Urinary bladder (tissue), 4 donors: ENCODE data around the gene PLA2G4E. TPM values are rescaled to one million over a fixed set of nuclear protein-coding genes. Genes with fewer than 3 reads are reported as not detected.

Experiments used
- DNase-seq: peaks from one replicate; pipeline ENCODE4 v3.0.0-alpha.2; 2015; ENCODE audit errors: extremely low spot score
- H3K27ac ChIP-seq: one replicate; pipeline ENCODE4 v1.5.1; 2013; ENCODE audit warnings: low read depth, mild to moderate bottlenecking, moderate library complexity
- H3K36me3 ChIP-seq: one replicate; pipeline ENCODE4 v1.6.1; 2013; ENCODE audit warnings: mild to moderate bottlenecking, moderate library complexity; ENCODE audit not compliant: insufficient read depth
- H3K4me1 ChIP-seq: one replicate; pipeline ENCODE4 v1.6.1; 2013; ENCODE audit warnings: mild to moderate bottlenecking, moderate library complexity; ENCODE audit not compliant: insufficient read depth
- H3K4me3 ChIP-seq: one replicate; pipeline ENCODE4 v1.5.1; 2013; ENCODE audit warnings: low read depth, low read length
- WGBS: extraction: QIAGEN DNeasy Blood & Tissue Kit; methylation state at CpG from one replicate; pipeline ENCODE4 v1.1.7; 2013; 5-methylcytosine and 5-hydroxymethylcytosine counted together
- polyA plus RNA-seq: library from polyadenylated mRNA; stranded (reverse); fragments of 200-250 nt; gene quantifications from one replicate; pipeline ENCODE4 v1.2.3, GENCODE V29; 2013
- total RNA-seq: library from RNA; depleted of rRNA; stranded (reverse); fragments of >200 nt; gene quantifications from one replicate; pipeline ENCODE4 v1.2.3, GENCODE V29; 2014
- donor health status: healthy with polysubstance abuse.
- donor health status: healthy.

Gene PLA2G4E
- total and polyA plus RNA-seq, 2 donors: 0.03 TPM; not detected in 1

DNA sequence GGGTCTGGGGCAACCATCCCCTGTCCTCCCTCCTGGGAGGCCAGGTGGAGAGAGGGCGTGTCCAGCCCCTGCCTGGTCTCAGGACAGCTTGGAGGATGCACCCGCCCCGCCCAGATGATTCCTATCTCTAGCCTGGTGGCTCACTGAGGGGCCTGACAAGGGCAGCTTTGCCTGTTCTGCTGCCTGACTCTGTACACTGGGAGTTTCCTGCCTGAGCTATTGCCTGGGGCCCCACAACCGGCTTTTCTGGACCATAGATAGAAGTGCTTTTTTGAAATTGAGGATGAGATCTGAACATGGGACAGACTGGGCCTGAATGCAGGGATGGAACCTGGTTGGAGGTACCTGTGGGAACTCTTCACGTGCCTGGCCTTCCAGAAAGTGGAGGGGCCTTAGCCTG lies 751 bp upstream of the PLA2G4E start:
- no peak for DNase-seq
- Histone ChIP-seq H3K4me1 (no peaks in the 10 kb centered on the region), H3K36me3 (no peaks in the 10 kb centered on the region), H3K4me3 (no peak overlapping the region), H3K27ac (no peak overlapping the region)
- WGBS: 84% methylated on average over 5 of the region's 5 CpGs

- Histone ChIP-seq H3K36me3 (no peaks in the 10 kb centered on the region), H3K4me3 (no peak overlapping the region), H3K4me1 (no peaks in the 10 kb centered on the region), H3K27ac (no peak overlapping the region)
- DNase-seq: no peak
- WGBS: 42% methylated on average over 6 of the region's 6 CpGs
Measured at GRCh38 chr15:42018306-42019224, 2.3 kb downstream of the PLA2G4E start.

GRCh38 chr15:42016971-42017370 lies 3.9 kb downstream of the PLA2G4E start:
- WGBS: 90% methylated on average over 6 of the region's 6 CpGs
- no peak overlapping the region for H3K27ac ChIP-seq
- no peaks in the 10 kb centered on the region for H3K4me1 ChIP-seq
- H3K36me3 ChIP-seq: no peaks in the 10 kb centered on the region
- H3K4me3 ChIP-seq: no peak overlapping the region
- DNase-seq: no peak

- H3K4me3 ChIP-seq: no peak overlapping the region
- no peaks in the 10 kb centered on the region for H3K4me1 ChIP-seq
- DNase-seq: no peak
- WGBS: 95% methylated on average over 4 of the region's 4 CpGs
- no peaks in the 10 kb centered on the region for H3K36me3 ChIP-seq
- H3K27ac ChIP-seq: no peak overlapping the region
Measured at GRCh38 chr15:42014406-42014805, 6.4 kb downstream of the PLA2G4E start.

- Histone ChIP-seq H3K27ac (no peak overlapping the region), H3K36me3 (no peaks in the 10 kb centered on the region), H3K4me3 (no peak overlapping the region), H3K4me1 (no peaks in the 10 kb centered on the region)
- no peak for DNase-seq
- 89% methylated on average over 10 of the region's 10 CpGs for WGBS
Measured at GRCh38 chr15:42012928-42013482, 7.8 kb downstream of the PLA2G4E start.

- no peak overlapping the region for H3K27ac ChIP-seq
- H3K36me3 ChIP-seq: no peaks in the 10 kb centered on the region
- WGBS: 56% methylated on average over 2 of the region's 2 CpGs
- DNase-seq: no peak
- H3K4me3 ChIP-seq: no peak overlapping the region
- no peaks in the 10 kb centered on the region for H3K4me1 ChIP-seq
Measured at GRCh38 chr15:42012241-42012640, 8.6 kb downstream of the PLA2G4E start.

DNA sequence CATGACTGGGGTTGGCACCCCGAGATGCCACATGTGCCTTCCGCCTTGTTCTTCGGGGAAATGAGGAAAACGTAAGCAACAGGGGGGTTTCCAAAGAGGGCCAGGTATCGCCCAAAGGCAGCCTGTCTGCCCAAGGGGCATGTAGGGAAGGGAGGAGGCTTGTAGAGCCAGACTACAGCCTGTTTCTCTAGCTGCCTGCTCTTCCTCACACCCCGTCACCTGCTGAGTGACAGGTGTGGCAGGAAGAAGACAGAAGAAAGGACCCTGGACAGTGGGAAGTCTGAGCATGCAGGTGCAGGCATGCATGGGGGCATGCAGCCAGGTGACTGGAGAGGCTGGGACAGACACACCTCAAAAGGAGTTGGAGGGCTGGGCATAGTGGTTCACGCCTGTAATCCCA lies 9.8 kb downstream of the PLA2G4E start:
- Histone ChIP-seq H3K27ac (no peak overlapping the region), H3K4me3 (no peak overlapping the region), H3K36me3 (no peaks in the 10 kb centered on the region), H3K4me1 (no peaks in the 10 kb centered on the region)
- DNase-seq: no peak
- WGBS: 86% methylated on average over 7 of the region's 7 CpGs

- Histone ChIP-seq H3K4me3 (no peak overlapping the region), H3K36me3 (no peaks in the 10 kb centered on the region), H3K4me1 (no peaks in the 10 kb centered on the region), H3K27ac (no peak overlapping the region)
- WGBS: 80% methylated on average over 1 of the region's 1 CpG
- no peak for DNase-seq
Measured at GRCh38 chr15:42010434-42010833, 10.4 kb downstream of the PLA2G4E start.

DNA sequence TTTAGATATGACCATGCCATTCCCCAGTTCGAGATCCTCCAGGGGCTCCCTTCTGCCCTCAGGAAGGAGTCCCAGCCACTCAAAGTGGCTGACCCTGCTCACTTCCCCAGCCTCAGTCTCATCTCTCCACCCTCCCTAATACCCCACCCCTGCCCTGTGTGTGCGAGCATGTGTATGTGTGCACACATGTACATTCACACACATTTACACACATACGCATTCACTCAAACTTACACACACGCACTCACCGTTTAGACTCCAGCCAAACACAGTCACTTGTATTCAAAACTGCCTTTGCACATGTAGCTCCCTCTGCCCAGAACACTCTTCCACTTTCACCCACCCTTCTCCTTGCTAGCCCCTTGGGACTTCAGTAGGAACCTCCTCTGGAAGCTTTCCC lies 11.4 kb downstream of the PLA2G4E start:
- 93% methylated on average over 5 of the region's 5 CpGs for WGBS
- H3K4me1 ChIP-seq: no peaks in the 10 kb centered on the region
- no peak overlapping the region for H3K27ac ChIP-seq
- DNase-seq: no peak
- no peaks in the 10 kb centered on the region for H3K36me3 ChIP-seq
- no peak overlapping the region for H3K4me3 ChIP-seq

- no peak for DNase-seq
- H3K4me3 ChIP-seq: no peak overlapping the region
- H3K36me3 ChIP-seq: no peaks in the 10 kb centered on the region
- no peaks in the 10 kb centered on the region for H3K4me1 ChIP-seq
- no peak overlapping the region for H3K27ac ChIP-seq
Measured at GRCh38 chr15:42009022-42009421, 11.8 kb downstream of the PLA2G4E start.

DNA sequence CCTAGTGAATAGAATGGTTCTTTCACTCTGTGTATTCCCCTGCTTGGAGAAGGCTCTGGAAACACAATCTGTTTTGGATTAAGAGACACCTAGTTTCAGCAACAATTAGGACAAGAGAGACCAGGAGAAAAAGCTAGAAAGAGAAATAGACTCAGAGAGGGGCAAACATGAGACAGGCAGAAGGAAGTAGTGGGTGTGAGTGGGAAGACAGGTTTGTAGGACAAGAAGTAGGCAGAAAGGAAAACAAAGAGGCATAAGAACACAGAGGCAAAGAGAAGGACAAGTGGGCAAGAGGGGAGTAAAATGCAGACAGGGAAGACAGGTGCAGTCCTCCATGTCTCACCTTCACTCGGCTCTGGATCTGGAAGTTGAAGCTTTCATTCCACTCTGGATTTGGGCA lies 13.5 kb downstream of the PLA2G4E start:
- H3K4me3 ChIP-seq: no peak overlapping the region
- H3K36me3 ChIP-seq: no peaks in the 10 kb centered on the region
- no peak overlapping the region for H3K27ac ChIP-seq
- no peaks in the 10 kb centered on the region for H3K4me1 ChIP-seq
- WGBS: 88% methylated on average over 1 of the region's 1 CpG
- no peak for DNase-seq

GRCh38 chr15:42002333-42002732 lies 18.5 kb downstream of the PLA2G4E start:
- Histone ChIP-seq H3K27ac (no peak overlapping the region), H3K4me1 (no peaks in the 10 kb centered on the region), H3K36me3 (no peaks in the 10 kb centered on the region), H3K4me3 (no peak overlapping the region)
- WGBS: 74% methylated on average over 6 of the region's 6 CpGs
- DNase-seq: no peak

GRCh38 chr15:42001236-42001635 lies 19.6 kb downstream of the PLA2G4E start:
- Histone ChIP-seq H3K36me3 (no peaks in the 10 kb centered on the region), H3K4me3 (no peak overlapping the region), H3K27ac (no peak overlapping the region), H3K4me1 (no peaks in the 10 kb centered on the region)
- 63% methylated on average over 4 of the region's 4 CpGs for WGBS
- no peak for DNase-seq
